Measurements from ENCODE around the gene GSG1L.

DNA sequence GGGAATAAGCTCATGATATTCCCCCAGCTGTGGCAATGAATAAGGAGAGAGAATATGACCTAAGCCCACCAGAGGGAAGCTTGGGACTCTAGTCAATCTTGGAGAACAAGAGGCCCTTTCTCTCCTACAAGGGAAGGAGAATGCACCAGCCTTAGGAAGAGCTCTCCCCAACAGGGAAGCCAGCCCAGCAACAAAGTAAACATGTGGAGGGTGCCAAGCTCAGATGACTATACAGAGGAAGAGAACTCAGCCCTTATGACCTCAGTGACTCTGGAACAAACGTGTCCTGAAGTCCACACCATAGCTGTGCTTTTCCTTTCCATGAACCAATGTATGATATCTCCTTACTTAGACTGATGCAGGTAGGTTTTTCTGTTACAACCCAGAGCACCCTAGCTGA, 219.7 kb downstream of the GSG1L start:
- TF ChIP-seq, protein P1, sequence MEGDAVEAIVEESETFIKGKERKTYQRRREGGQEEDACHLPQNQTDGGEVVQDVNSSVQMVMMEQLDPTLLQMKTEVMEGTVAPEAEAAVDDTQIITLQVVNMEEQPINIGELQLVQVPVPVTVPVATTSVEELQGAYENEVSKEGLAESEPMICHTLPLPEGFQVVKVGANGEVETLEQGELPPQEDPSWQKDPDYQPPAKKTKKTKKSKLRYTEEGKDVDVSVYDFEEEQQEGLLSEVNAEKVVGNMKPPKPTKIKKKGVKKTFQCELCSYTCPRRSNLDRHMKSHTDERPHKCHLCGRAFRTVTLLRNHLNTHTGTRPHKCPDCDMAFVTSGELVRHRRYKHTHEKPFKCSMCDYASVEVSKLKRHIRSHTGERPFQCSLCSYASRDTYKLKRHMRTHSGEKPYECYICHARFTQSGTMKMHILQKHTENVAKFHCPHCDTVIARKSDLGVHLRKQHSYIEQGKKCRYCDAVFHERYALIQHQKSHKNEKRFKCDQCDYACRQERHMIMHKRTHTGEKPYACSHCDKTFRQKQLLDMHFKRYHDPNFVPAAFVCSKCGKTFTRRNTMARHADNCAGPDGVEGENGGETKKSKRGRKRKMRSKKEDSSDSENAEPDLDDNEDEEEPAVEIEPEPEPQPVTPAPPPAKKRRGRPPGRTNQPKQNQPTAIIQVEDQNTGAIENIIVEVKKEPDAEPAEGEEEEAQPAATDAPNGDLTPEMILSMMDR (IDR thresholded peaks at IDR 0.05), result no peak
- TF ChIP-seq POLR2A (IDR thresholded peaks at IDR 0.05), result no peak
